Measurements from ENCODE around the gene MAP1LC3A.

- no peak for TF ChIP-seq CTCF (conservative IDR thresholded peaks at IDR 0.05)
- TF ChIP-seq ZFX (IDR thresholded peaks at IDR 0.05) = no peak
Measured at GRCh38 chr20:34574861-34575260, 16.3 kb downstream of the MAP1LC3A start.

Data from C4-2B (cell line).